ENCODE results near the gene EPHB4.

The EPHB4 gene

DNA sequence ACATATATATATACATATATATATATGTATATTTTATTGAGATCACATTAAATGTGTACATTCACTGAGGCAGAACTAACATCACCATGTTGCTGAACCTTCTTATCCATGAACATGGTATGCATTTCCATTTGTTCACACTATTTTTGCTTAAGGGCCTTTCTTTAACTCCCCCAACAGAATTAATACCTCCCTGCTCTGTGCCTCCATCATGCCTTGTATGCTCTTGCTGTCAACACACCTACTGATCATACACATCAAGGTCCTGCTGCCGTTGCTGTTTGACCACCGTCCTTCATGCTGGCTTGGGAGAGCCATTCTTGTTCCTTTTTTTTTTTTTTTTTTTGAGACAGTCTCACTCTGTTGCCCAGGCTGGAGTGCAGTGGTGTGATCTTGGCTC, 43.5 kb downstream of the EPHB4 start:
- TF ChIP-seq, protein P1, sequence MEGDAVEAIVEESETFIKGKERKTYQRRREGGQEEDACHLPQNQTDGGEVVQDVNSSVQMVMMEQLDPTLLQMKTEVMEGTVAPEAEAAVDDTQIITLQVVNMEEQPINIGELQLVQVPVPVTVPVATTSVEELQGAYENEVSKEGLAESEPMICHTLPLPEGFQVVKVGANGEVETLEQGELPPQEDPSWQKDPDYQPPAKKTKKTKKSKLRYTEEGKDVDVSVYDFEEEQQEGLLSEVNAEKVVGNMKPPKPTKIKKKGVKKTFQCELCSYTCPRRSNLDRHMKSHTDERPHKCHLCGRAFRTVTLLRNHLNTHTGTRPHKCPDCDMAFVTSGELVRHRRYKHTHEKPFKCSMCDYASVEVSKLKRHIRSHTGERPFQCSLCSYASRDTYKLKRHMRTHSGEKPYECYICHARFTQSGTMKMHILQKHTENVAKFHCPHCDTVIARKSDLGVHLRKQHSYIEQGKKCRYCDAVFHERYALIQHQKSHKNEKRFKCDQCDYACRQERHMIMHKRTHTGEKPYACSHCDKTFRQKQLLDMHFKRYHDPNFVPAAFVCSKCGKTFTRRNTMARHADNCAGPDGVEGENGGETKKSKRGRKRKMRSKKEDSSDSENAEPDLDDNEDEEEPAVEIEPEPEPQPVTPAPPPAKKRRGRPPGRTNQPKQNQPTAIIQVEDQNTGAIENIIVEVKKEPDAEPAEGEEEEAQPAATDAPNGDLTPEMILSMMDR (conservative IDR thresholded peaks at IDR 0.05; ENCODE audit: low read depth): no peak
- CTCF ChIA-PET: no interaction called here
- no peak overlapping the region for H3K27ac ChIP-seq
- DNase-seq (ENCODE audit: low spot score): no peak
- POLR2A ChIA-PET (ENCODE audit: low non-redundant PET): no interaction called here

DNA sequence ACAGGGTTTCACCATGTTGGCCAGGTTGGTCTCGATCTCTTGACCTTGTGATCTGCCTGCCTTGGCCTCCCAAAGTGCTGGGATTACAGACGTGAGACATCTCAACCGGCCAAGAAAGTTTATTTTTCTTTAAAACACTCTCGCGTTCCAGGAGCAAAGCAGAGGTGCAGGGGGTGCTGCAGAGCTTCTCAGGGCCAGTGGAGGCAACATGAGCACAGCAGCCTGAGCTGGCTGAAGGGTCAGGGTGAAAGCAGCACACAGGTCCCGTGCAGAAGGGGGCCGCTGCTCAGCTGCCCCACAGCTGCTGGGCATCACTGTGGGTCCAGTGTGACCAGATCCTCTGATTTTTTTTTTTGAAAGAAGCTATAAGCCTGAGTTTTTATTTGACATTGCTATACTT, 46.1 kb downstream of the EPHB4 start:
- TF ChIP-seq, protein P1 (conservative IDR thresholded peaks at IDR 0.05; ENCODE audit: low read depth): no peak
- POLR2A ChIA-PET (ENCODE audit: low non-redundant PET): interaction anchor here (0.6 to 0.7 kb wide), 2 partner anchors 76 to 106 kb away, joined by 3 read pairs; no protein-coding TSS in a partner anchor
- no peak for DNase-seq (ENCODE audit: low spot score)
- no peak overlapping the region for H3K27ac ChIP-seq
- CTCF ChIA-PET: interaction anchor here (1.1 kb wide), 1 partner anchor 76 kb away, joined by 3 read pairs; no protein-coding TSS in a partner anchor

DNA sequence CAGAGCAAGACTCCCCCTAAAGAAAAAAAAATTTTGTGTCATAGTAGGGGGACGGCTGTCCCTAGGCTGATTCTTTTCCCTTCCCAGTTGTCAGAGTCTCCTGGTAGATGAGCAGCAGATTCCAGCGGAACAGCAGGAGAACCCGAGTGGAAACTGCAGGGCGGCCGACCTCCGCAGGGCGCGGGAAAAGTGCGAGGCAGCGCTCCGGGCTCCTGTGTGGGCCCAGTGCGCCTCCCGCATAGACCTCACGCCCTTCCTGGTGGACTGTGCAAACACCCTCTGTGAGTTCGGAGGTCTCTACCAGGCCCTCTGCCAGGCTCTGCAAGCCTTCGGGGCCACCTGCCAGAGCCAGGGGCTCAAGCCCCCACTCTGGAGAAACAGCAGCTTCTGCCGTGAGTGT, 48.0 kb downstream of the EPHB4 start:
- H3K27ac ChIP-seq: no peak overlapping the region
- DNase-seq (ENCODE audit: low spot score): no peak
- TF ChIP-seq, protein P1 (conservative IDR thresholded peaks at IDR 0.05; ENCODE audit: low read depth): no peak
- POLR2A ChIA-PET (ENCODE audit: low non-redundant PET): no interaction called here
- CTCF ChIA-PET: interaction anchor here (0.7 to 0.8 kb wide), 2 partner anchors 11 to 47 kb away, joined by 3 read pairs; no protein-coding TSS in a partner anchor

DNA sequence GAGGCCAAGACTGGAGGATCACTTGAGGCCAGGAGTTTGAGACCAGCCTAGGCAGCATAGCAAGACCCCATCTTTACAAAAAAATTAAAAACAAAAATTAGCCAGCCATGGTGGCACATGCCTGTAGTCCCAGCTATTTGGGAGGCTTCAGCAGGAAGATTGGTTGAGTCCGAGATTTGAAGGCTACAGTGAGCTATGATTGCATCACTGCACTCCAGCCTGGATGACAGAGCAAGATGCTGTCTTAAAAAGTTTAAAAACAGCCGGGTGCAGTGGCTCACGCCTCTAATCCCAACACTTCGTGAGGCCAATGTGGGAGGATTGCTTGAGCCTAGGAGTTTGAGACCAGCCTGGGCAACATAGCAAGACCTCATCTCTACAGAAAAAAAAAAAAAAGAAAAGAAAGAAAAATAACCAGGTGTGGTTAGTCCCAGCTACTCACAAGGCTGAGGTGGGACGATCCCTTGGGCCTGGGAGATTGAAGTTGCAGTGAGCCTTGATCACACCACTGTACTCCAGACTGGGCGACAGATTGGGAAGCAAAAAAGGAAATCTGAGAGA, 49.2 kb downstream of the EPHB4 start:
- no peak overlapping the region for H3K27ac ChIP-seq
- POLR2A ChIA-PET (ENCODE audit: low non-redundant PET): no interaction called here
- CTCF ChIA-PET: interaction anchor here (0.5 to 0.7 kb wide), 3 partner anchors 53 to 829 kb away, joined by 4 to 5 read pairs (median 4); no protein-coding TSS in a partner anchor
- TF ChIP-seq, protein P1 (conservative IDR thresholded peaks at IDR 0.05; ENCODE audit: low read depth): no peak
- DNase-seq (ENCODE audit: low spot score): no peak

DNA sequence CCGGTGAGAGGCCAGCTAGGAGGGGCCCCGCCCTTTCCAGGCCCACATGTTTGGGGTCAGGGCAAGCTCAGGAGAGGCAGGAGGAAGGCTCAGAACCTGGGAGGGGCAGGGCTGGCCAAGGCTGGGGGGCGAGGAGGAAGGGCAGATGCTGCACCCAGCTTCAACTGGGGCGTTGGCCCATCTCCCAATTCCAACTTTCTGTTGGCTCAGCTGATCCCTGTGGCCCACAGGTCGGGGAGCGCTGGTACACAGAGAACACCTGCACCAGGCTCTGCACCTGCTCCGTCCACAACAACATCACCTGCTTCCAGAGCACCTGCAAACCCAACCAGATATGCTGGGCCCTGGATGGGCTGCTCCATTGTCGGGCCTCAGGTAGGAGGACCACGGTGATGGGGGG, 53.8 kb downstream of the EPHB4 start:
- TF ChIP-seq, protein P1 (conservative IDR thresholded peaks at IDR 0.05; ENCODE audit: low read depth): no peak
- POLR2A ChIA-PET (ENCODE audit: low non-redundant PET): no interaction called here
- CTCF ChIA-PET: no interaction called here
- H3K27ac ChIP-seq: no peak overlapping the region
- no peak for DNase-seq (ENCODE audit: low spot score)

DNA sequence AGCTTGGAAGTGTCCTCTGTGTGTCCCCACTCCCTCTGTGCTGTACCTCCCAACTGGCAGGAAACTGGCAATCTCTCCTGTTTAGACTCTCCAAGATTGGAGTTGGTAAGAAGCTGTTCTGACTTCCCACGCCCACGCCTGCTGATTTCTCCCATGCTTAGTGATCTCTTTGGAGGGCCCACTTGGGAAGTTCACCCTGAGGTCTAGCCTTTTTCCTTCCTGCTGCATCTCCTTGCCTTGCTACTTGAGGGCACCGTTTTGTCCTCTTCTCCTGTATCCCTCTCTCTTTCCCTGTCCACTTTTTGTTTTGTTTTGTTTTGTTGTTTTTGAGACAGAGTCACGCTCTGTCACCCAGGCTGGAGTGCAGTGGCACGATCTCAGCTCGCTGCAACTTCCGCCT, 58.5 kb downstream of the EPHB4 start:
- POLR2A ChIA-PET (ENCODE audit: low non-redundant PET): no interaction called here
- CTCF ChIA-PET: interaction anchor here (0.5 to 0.6 kb wide), 2 partner anchors 10 to 69 kb away, joined by 3 read pairs; no protein-coding TSS in a partner anchor
- no peak overlapping the region for H3K27ac ChIP-seq
- no peak for DNase-seq (ENCODE audit: low spot score)
- TF ChIP-seq, protein P1 (conservative IDR thresholded peaks at IDR 0.05; ENCODE audit: low read depth): no peak

Data from RWPE1 (cell line).